Measurements from ENCODE around the gene RWDD3. TPM values are rescaled to one million over a fixed set of nuclear protein-coding genes. Genes with fewer than 3 reads are reported as not detected.

The RWDD3 gene
- total and polyA plus RNA-seq, 12 donors = 2.9 to 66.2 (median 15.7) TPM

DNA sequence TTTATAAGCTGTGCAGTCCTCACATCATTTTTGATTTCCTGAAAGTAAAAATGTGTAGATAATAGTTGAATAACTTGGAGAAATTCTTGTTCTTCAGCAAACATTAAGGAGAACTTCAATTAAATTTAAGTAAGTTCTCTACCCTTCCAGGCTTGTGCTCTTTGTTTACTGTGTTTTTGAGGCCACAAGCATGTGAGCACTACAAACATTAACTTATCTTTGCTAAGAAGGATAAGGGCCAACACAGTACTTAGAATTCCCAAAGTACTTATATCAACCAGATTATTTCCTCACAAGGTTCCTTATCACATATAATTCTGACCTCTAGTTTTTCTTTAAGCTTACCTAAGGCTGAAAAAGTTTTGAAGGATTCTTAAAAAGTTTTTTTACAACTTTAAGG lies 24.7 kb upstream of the RWDD3 start:
- Histone ChIP-seq H3K36me3 (replicated peaks in 1 of 2) (no peaks in the 10 kb centered on the region), H3K27ac (no peak overlapping the region), H3K4me3 (no peak overlapping the region), H3K9me3 (replicated peaks in 1 of 3) (no peaks in the 10 kb centered on the region), H3K27me3 (no peaks in the 10 kb centered on the region), H3K4me1 (replicated peaks in 1 of 2) (no peaks in the 10 kb centered on the region)
- DNase-seq = no peak
- TF ChIP-seq POLR2A (IDR thresholded peaks at IDR 0.05) = no peak
- intact Hi-C loops (cut with DNase I) = no loop called here

DNA sequence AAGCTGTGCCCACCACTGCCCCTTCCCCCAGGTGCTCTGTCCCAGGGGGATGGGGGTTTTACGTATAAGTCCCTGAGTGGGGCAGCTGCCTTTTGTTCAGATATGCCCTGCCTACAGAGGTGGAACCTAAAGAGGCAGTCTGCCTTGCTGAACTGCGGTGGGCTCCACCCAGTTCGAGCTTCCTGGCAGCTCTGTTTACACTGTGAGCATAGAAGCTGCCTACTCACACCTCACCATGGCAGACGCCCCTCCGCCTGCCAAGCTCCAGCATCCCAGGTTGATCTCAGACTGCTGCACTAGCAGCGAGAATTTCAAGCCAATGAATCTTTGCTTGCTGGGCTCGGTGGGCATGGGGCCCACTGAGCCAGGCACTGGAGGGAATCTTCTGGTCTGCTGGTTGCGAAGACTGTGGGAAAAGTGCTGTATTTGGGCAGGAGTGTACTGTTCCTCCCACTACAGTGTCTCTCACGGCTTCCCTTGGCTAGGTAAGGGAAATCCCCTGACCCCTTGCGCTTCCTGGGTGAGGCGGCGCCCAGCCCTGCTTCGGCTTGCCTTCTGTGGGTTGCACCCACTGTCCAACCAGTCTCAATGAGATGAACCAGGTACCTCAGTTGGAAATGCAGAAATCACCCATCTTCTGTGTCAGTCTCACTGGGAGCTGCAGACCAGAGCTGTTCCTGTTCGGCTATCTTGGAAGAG lies 17.6 kb upstream of the RWDD3 start:
- Histone ChIP-seq H3K27ac (no peak overlapping the region), H3K36me3 (replicated peaks in 1 of 2) (no peaks in the 10 kb centered on the region), H3K9me3 (replicated peaks in 1 of 3) (no peaks in the 10 kb centered on the region), H3K4me1 (replicated peaks in 1 of 2) (no peaks in the 10 kb centered on the region), H3K4me3 (no peak overlapping the region), H3K27me3 (no peaks in the 10 kb centered on the region)
- intact Hi-C loops (cut with DNase I) = no loop called here
- TF ChIP-seq, protein P1, sequence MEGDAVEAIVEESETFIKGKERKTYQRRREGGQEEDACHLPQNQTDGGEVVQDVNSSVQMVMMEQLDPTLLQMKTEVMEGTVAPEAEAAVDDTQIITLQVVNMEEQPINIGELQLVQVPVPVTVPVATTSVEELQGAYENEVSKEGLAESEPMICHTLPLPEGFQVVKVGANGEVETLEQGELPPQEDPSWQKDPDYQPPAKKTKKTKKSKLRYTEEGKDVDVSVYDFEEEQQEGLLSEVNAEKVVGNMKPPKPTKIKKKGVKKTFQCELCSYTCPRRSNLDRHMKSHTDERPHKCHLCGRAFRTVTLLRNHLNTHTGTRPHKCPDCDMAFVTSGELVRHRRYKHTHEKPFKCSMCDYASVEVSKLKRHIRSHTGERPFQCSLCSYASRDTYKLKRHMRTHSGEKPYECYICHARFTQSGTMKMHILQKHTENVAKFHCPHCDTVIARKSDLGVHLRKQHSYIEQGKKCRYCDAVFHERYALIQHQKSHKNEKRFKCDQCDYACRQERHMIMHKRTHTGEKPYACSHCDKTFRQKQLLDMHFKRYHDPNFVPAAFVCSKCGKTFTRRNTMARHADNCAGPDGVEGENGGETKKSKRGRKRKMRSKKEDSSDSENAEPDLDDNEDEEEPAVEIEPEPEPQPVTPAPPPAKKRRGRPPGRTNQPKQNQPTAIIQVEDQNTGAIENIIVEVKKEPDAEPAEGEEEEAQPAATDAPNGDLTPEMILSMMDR (IDR thresholded peaks at IDR 0.05) = no peak
- no peak for TF ChIP-seq POLR2A (IDR thresholded peaks at IDR 0.05)
- WGBS, 4 donors = 91 to 96% (median 93%) methylated on average over 13 to 14 of the region's 14 CpGs
- no peak for DNase-seq

DNA sequence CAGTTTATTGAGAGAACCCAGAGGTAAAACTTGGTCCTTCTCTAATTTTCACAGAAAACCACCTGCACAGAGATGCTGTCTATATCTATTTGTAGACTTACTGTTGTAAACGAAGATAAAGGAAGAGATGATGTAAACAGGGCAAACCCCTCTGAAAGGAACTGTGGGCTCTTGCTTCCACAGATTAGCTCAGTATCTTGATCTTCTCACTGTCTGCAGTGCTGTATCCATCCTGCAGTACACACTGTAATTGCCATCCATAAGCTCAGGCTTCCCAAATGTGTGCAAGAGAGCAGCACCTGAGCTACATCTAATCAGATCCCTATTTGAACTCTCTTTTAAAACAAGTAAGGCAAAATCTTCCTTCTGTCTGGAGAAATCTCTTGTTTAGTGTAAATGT lies 16.6 kb upstream of the RWDD3 start:
- H3K27ac ChIP-seq = no peak overlapping the region
- H3K9me3 ChIP-seq (replicated peaks in 1 of 3) = no peaks in the 10 kb centered on the region
- no peaks in the 10 kb centered on the region for H3K4me1 ChIP-seq (replicated peaks in 1 of 2)
- intact Hi-C loops (cut with DNase I) = no loop called here
- WGBS, 4 donors = 61 to 86% (median 74%) methylated on average over 1 of the region's 1 CpG
- DNase-seq = no peak
- no peaks in the 10 kb centered on the region for H3K27me3 ChIP-seq
- TF ChIP-seq, protein P1 (IDR thresholded peaks at IDR 0.05) = no peak
- TF ChIP-seq POLR2A (IDR thresholded peaks at IDR 0.05) = no peak
- H3K4me3 ChIP-seq = no peak overlapping the region
- no peaks in the 10 kb centered on the region for H3K36me3 ChIP-seq (replicated peaks in 1 of 2)

DNA sequence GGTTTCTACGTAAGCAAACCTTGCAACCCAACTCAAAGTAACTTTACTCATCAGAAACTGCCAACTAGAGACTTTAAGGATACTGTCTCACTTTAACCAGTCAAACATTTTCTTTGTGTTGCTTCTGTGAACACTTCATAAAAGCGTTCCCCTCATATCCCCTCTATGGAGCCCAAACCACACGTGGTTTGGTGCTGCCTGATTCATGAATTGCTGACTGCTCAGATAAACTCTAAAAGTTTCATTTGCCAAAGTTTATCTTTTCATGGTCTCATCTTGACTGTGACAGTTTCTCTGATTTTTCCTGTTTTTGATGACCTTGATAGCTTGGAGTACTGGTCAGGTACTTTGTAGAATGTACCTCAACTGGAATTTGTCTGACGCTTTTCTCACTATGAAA lies 14.6 kb upstream of the RWDD3 start:
- Histone ChIP-seq H3K9me3 (replicated peaks in 1 of 3) (no peaks in the 10 kb centered on the region), H3K4me1 (replicated peaks in 1 of 2) (no peaks in the 10 kb centered on the region), H3K36me3 (replicated peaks in 1 of 2) (no peaks in the 10 kb centered on the region), H3K27me3 (no peaks in the 10 kb centered on the region), H3K27ac (no peak overlapping the region), H3K4me3 (no peak overlapping the region)
- WGBS, 4 donors = 88 to 96% (median 93%) methylated on average over 4 of the region's 4 CpGs
- TF ChIP-seq, protein P1 (IDR thresholded peaks at IDR 0.05) = no peak
- no peak for TF ChIP-seq POLR2A (IDR thresholded peaks at IDR 0.05)
- intact Hi-C loops (cut with DNase I) = no loop called here
- DNase-seq = no peak

DNA sequence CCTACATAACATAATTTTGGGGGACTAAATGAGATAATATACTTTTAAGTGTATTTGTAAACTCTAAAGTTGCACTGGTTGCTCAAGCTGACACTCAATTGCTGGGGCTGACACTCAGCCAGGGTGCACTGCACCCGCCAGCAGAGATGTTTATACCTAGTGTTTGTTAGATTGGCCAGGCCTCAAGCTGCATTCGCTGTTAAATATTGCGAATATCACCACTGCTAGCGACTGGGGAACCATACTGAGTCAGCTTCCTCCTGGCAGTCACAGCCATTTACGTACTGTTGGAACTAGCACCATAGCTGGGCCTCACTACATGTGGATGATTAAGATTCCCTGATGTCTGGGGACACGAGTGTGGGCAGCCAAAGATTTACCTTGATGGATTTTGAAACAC lies 12.7 kb upstream of the RWDD3 start:
- no peaks in the 10 kb centered on the region for H3K9me3 ChIP-seq (replicated peaks in 1 of 3)
- H3K27ac ChIP-seq = no peak overlapping the region
- H3K27me3 ChIP-seq = no peaks in the 10 kb centered on the region
- H3K4me3 ChIP-seq = no peak overlapping the region
- no peaks in the 10 kb centered on the region for H3K4me1 ChIP-seq (replicated peaks in 1 of 2)
- no peaks in the 10 kb centered on the region for H3K36me3 ChIP-seq (replicated peaks in 1 of 2)
- intact Hi-C loops (cut with DNase I) = no loop called here
- no peak for DNase-seq
- 90 to 97% (median 91%) methylated on average over 6 of the region's 6 CpGs for WGBS, 4 donors
- TF ChIP-seq POLR2A (IDR thresholded peaks at IDR 0.05) = no peak
- TF ChIP-seq, protein P1 (IDR thresholded peaks at IDR 0.05) = no peak
